Gastrocnemius medialis (tissue), 4 donors: ENCODE data around the gene GRIN1.

Source experiments
- CTCF ChIP-seq, 5 experiments: fragments of 450-650 bp in 3 of 5; fragments of 200-600 bp in 2 of 5; sonication (generic) in 2 of 5; IDR thresholded peaks in 4 of 5; conservative IDR thresholded peaks in 1 of 5; 1 replicate in 4 of 5; 2 replicates in 1 of 5; pipeline ENCODE4 v1.5.1; 2016 to 2019; ENCODE audit warnings: antibody characterized with exemption in 5 of 5, mild to moderate bottlenecking in 3 of 5, moderate library complexity in 3 of 5
- POLR2A ChIP-seq, 2 donors: fragments of 450-650 bp; IDR thresholded peaks; one replicate each; pipeline ENCODE4 v1.6.1; 2017; ENCODE audit warnings: antibody characterized with exemption in 2 of 2, mild to moderate bottlenecking in 2 of 2, moderate library complexity in 2 of 2

- TF ChIP-seq CTCF (IDR thresholded peaks at IDR 0.05 in 4 of 5, conservative IDR thresholded peaks at IDR 0.05 in 1 of 5), result no peak
- TF ChIP-seq POLR2A (IDR thresholded peaks at IDR 0.05), result no peak
Observed at GRCh38 chr9:137184881-137185660, 46.1 kb downstream of the GRIN1 start.
